ENCODE data around the gene WDR7.

DNA sequence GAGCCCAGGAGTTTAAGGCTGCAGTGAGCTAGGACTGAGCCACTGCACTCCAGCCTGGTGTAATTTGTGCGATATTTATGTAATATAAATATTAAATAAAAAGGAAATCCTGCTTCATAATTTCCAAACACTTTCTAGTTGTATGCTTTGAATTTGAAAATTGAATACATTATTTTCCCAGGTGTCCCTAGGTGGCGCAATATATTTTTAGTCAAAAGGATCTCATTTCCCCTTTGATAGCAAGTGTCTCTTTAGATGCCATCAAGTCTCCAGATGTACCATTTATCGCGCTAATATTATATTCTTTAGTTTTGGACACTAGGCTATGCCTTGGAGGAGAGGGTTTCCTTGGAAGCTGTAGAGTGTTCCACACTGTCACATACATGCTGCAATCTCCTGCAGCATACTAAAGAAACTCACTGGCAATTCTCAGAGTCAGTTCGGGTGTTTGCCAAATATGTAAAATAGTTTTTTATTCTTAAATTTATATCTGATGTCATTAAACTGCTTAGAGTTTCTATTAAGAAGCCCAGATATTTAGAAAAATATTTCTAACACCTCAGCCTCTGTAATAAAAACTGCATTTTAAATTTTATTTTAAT, 5.6 kb upstream of the WDR7 start:
- no peak for TF ChIP-seq POLR2A (IDR thresholded peaks at IDR 0.05)
- TF ChIP-seq, protein P1, sequence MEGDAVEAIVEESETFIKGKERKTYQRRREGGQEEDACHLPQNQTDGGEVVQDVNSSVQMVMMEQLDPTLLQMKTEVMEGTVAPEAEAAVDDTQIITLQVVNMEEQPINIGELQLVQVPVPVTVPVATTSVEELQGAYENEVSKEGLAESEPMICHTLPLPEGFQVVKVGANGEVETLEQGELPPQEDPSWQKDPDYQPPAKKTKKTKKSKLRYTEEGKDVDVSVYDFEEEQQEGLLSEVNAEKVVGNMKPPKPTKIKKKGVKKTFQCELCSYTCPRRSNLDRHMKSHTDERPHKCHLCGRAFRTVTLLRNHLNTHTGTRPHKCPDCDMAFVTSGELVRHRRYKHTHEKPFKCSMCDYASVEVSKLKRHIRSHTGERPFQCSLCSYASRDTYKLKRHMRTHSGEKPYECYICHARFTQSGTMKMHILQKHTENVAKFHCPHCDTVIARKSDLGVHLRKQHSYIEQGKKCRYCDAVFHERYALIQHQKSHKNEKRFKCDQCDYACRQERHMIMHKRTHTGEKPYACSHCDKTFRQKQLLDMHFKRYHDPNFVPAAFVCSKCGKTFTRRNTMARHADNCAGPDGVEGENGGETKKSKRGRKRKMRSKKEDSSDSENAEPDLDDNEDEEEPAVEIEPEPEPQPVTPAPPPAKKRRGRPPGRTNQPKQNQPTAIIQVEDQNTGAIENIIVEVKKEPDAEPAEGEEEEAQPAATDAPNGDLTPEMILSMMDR (IDR thresholded peaks at IDR 0.05): no peak
